HepG2 (cell line): ENCODE data around the gene CNOT10. TPM values are rescaled to one million over a fixed set of nuclear protein-coding genes. Genes with fewer than 3 reads are reported as not detected.

Experiments
- EP300 ChIP-seq, 3 experiments: sonication (generic) in 1 of 3; formaldehyde crosslinking in 1 of 3; IDR thresholded peaks; 2 replicates each; pipeline versions ENCODE4 v1.5.1 to v1.6.1; 2011 to 2020; ENCODE audit warnings: low read depth in 2 of 3, low read length in 2 of 3, borderline replicate concordance in 1 of 3, improper control_type of control experiment in 1 of 3, mild to moderate bottlenecking in 1 of 3, missing genetic modification reagents in 1 of 3, moderate library complexity in 1 of 3
- FOXJ3 ChIP-seq: sonication (generic); formaldehyde crosslinking; IDR thresholded peaks from 2 replicates; pipeline ENCODE4 v1.4.0; 2020; ENCODE audit warnings: missing genetic modification reagents, mild to moderate bottlenecking, borderline replicate concordance
- KMT2B ChIP-seq: IDR thresholded peaks from 2 replicates; pipeline ENCODE4 v1.6.1; 2016; ENCODE audit warnings: missing genetic modification reagents, missing compliant biosample characterization
- MYC ChIP-seq: sonication (generic); formaldehyde crosslinking; IDR thresholded peaks from 2 replicates; pipeline ENCODE4 v1.9.0; 2021; ENCODE audit warnings: missing genetic modification reagents, borderline replicate concordance
- SALL2 ChIP-seq: sonication (generic); formaldehyde crosslinking; IDR thresholded peaks from 2 replicates; pipeline ENCODE4 v1.8.1; 2023; ENCODE audit warnings: mild to moderate bottlenecking, missing genetic modification reagents, inconsistent platforms
- SOX5 ChIP-seq: IDR thresholded peaks from 2 replicates; pipeline ENCODE4 v1.6.1; 2016; ENCODE audit warnings: borderline replicate concordance
- YY1 ChIP-seq: IDR thresholded peaks from 2 replicates; pipeline ENCODE4 v1.6.1; 2011; ENCODE audit warnings: low read length, low read depth, moderate library complexity, mild to moderate bottlenecking; ENCODE audit not compliant: insufficient read depth, insufficient replicate concordance
- ZBTB21 ChIP-seq: sonication (generic); formaldehyde crosslinking; IDR thresholded peaks from 2 replicates; pipeline ENCODE4 v1.4.0; 2020; ENCODE audit warnings: missing genetic modification reagents
- ZMAT3 ChIP-seq: sonication (generic); formaldehyde crosslinking; conservative IDR thresholded peaks from 2 replicates; pipeline ENCODE4 v1.7.0; 2021; ENCODE audit warnings: missing genetic modification reagents
- ZNF703 ChIP-seq: sonication (generic); formaldehyde crosslinking; IDR thresholded peaks from 2 replicates; pipeline ENCODE4 v1.5.1; 2020; ENCODE audit warnings: missing genetic modification reagents, mild to moderate bottlenecking, moderate library complexity, borderline replicate concordance
- polyA plus RNA-seq, 8 experiments: library from polyadenylated mRNA; depleted of rRNA in 3 of 8; stranded (reverse) in 7 of 8; unstranded in 1 of 8; fragments of >200 nt; fragmentation: Illumina TruSeq in 4 of 8; extraction: Trizol in 4 of 8; gene quantifications; 2 replicates each; pipeline versions ENCODE4 v1.2.1 to v1.2.3, GENCODE V29; 2011 to 2016; ENCODE audit warnings: low read depth in 4 of 8, missing spikeins in 1 of 8, mixed read lengths in 1 of 8; ENCODE audit not compliant: insufficient read depth in 1 of 8
- total RNA-seq, 5 experiments: library from RNA; depleted of rRNA; stranded (reverse); fragments of >200 nt; fragmentation: Illumina TruSeq; extraction: Trizol; gene quantifications; 2 replicates each; pipeline ENCODE4 v1.2.3, GENCODE V29; 2016; ENCODE audit warnings: low read depth in 1 of 5
- TF ChIP-seq, protein P1 (sequence below): sonication (generic); formaldehyde crosslinking; IDR thresholded peaks from 2 replicates; pipeline ENCODE4 v1.5.0; 2020; ENCODE audit warnings: mild to moderate bottlenecking, missing genetic modification reagents
- TF ChIP-seq, protein P2 (sequence below): sonication (generic); formaldehyde crosslinking; IDR thresholded peaks from 2 replicates; pipeline ENCODE4 v1.5.0; 2020; ENCODE audit warnings: mild to moderate bottlenecking, missing genetic modification reagents, moderate library complexity
- TF ChIP-seq, protein P3 (sequence below): sonication (generic); formaldehyde crosslinking; IDR thresholded peaks from 2 replicates; pipeline ENCODE4 v1.4.0; 2020; ENCODE audit warnings: missing genetic modification reagents
- TF ChIP-seq, protein P4 (sequence below): sonication (generic); formaldehyde crosslinking; IDR thresholded peaks from 2 replicates; pipeline ENCODE4 v1.8.0; 2022; ENCODE audit warnings: mild to moderate bottlenecking, missing genetic modification reagents; ENCODE audit not compliant: insufficient replicate concordance

Gene CNOT10
- total and polyA plus RNA-seq, 2 of the 13 experiments (the other 11 are each of a cell fraction or from before 2014, with no cell fraction given) = 21.2 to 34.1 TPM

DNA sequence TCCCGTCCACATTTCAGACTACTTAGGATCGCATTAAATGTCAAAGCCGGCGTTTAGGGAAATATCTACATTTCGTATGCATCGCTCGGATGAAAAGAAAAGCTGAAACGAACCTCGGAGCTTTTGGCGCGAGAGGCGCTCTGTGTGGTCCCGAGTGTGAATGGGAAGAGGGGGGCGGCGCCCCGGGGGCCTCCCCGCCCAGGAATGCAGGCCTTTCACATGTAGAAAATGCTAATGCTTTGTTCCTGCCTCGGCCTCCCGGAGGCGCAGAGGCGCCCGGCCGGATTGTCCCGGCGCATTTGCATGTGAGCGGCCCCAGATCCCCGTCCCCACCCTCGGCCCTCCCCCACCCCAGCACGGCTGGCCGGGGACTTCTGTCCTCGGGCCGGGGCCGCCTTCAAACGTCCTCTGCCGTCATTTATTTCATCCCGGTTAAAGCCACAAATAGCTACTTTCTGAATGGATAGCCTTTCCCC, 95.8 kb downstream of the CNOT10 start (continued):
- TF ChIP-seq, protein P1, sequence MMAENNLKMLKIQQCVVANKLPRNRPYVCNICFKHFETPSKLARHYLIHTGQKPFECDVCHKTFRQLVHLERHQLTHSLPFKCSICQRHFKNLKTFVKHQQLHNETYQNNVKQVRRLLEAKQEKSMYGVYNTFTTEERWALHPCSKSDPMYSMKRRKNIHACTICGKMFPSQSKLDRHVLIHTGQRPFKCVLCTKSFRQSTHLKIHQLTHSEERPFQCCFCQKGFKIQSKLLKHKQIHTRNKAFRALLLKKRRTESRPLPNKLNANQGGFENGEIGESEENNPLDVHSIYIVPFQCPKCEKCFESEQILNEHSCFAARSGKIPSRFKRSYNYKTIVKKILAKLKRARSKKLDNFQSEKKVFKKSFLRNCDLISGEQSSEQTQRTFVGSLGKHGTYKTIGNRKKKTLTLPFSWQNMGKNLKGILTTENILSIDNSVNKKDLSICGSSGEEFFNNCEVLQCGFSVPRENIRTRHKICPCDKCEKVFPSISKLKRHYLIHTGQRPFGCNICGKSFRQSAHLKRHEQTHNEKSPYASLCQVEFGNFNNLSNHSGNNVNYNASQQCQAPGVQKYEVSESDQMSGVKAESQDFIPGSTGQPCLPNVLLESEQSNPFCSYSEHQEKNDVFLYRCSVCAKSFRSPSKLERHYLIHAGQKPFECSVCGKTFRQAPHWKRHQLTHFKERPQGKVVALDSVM = peak; percentile 62
- peak; percentile 70; the same call in 1 of the 2 replicates for TF ChIP-seq SOX5 (CRISPR knock-in tag)
- TF ChIP-seq YY1 = peak; percentile 35
- TF ChIP-seq, protein P2, sequence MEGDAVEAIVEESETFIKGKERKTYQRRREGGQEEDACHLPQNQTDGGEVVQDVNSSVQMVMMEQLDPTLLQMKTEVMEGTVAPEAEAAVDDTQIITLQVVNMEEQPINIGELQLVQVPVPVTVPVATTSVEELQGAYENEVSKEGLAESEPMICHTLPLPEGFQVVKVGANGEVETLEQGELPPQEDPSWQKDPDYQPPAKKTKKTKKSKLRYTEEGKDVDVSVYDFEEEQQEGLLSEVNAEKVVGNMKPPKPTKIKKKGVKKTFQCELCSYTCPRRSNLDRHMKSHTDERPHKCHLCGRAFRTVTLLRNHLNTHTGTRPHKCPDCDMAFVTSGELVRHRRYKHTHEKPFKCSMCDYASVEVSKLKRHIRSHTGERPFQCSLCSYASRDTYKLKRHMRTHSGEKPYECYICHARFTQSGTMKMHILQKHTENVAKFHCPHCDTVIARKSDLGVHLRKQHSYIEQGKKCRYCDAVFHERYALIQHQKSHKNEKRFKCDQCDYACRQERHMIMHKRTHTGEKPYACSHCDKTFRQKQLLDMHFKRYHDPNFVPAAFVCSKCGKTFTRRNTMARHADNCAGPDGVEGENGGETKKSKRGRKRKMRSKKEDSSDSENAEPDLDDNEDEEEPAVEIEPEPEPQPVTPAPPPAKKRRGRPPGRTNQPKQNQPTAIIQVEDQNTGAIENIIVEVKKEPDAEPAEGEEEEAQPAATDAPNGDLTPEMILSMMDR (CRISPR knock-in tag) = peak; percentile 45
- TF ChIP-seq, protein P3, sequence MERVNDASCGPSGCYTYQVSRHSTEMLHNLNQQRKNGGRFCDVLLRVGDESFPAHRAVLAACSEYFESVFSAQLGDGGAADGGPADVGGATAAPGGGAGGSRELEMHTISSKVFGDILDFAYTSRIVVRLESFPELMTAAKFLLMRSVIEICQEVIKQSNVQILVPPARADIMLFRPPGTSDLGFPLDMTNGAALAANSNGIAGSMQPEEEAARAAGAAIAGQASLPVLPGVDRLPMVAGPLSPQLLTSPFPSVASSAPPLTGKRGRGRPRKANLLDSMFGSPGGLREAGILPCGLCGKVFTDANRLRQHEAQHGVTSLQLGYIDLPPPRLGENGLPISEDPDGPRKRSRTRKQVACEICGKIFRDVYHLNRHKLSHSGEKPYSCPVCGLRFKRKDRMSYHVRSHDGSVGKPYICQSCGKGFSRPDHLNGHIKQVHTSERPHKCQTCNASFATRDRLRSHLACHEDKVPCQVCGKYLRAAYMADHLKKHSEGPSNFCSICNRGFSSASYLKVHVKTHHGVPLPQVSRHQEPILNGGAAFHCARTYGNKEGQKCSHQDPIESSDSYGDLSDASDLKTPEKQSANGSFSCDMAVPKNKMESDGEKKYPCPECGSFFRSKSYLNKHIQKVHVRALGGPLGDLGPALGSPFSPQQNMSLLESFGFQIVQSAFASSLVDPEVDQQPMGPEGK (CRISPR knock-in tag) = peak; percentile 95
- 0 out of 2 replicates have a peak, but pooled peaks have one; percentile 28 for TF ChIP-seq ZNF703
- 0 out of 2 replicates have a peak, but pooled peaks have one; percentile 13 for TF ChIP-seq SALL2
- TF ChIP-seq FOXJ3 = peak; percentile 29; the same call in 1 of the 2 replicates
- peak; percentile 9; the same call in 1 of the 2 replicates for TF ChIP-seq KMT2B (CRISPR knock-in tag)
- TF ChIP-seq, protein P4, sequence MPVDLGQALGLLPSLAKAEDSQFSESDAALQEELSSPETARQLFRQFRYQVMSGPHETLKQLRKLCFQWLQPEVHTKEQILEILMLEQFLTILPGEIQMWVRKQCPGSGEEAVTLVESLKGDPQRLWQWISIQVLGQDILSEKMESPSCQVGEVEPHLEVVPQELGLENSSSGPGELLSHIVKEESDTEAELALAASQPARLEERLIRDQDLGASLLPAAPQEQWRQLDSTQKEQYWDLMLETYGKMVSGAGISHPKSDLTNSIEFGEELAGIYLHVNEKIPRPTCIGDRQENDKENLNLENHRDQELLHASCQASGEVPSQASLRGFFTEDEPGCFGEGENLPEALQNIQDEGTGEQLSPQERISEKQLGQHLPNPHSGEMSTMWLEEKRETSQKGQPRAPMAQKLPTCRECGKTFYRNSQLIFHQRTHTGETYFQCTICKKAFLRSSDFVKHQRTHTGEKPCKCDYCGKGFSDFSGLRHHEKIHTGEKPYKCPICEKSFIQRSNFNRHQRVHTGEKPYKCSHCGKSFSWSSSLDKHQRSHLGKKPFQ = peak; percentile 69
- TF ChIP-seq EP300 (IDR thresholded peaks at IDR 0.05; ENCODE audit: low read depth in 2 of 2, low read length in 2 of 2) = peak; percentile 16 to 44; a peak in 2 of 4 replicates
- no peak for TF ChIP-seq EP300 (CRISPR knock-in tag; IDR thresholded peaks at IDR 0.05; ENCODE audit: borderline replicate concordance)
- no peak for TF ChIP-seq ZMAT3 (CRISPR knock-in tag)
- TF ChIP-seq ZBTB21 (CRISPR knock-in tag) = 0 out of 2 replicates have a peak, but pooled peaks have one; percentile 8
- TF ChIP-seq MYC (CRISPR knock-in tag) = peak; percentile 7; the same call in 1 of the 2 replicates
